ENCODE measurements around the gene APOB.

The APOB gene

GRCh38 chr2:21021430-21021829 is 22.4 kb downstream of the APOB start:
- no peak overlapping the region for H3K4me3 ChIP-seq (replicated peaks; ENCODE audit: low read depth, low read length)
- DNase-seq (ENCODE audit: low read depth) = no peak
- no peak for TF ChIP-seq CTCF (IDR thresholded peaks at IDR 0.05; ENCODE audit: low read length, missing control alignments)

GRCh38 chr2:21020668-21021288 is 23.1 kb downstream of the APOB start:
- no peak for TF ChIP-seq CTCF (IDR thresholded peaks at IDR 0.05; ENCODE audit: low read length, missing control alignments)
- DNase-seq (ENCODE audit: low read depth) = no peak
- no peak overlapping the region for H3K4me3 ChIP-seq (replicated peaks; ENCODE audit: low read depth, low read length)

- TF ChIP-seq CTCF (IDR thresholded peaks at IDR 0.05; ENCODE audit: low read length, missing control alignments) = no peak
- no peak for DNase-seq (ENCODE audit: low read depth)
Measured at GRCh38 chr2:21020031-21020667, 23.7 kb downstream of the APOB start.

GRCh38 chr2:21019678-21020021 is 24.2 kb downstream of the APOB start:
- DNase-seq (ENCODE audit: low read depth) = no peak
- TF ChIP-seq CTCF (IDR thresholded peaks at IDR 0.05; ENCODE audit: low read length, missing control alignments) = no peak
- H3K4me3 ChIP-seq (replicated peaks; ENCODE audit: low read depth, low read length) = no peak overlapping the region

More at GRCh38 chr2:21020031-21020667, 23.7 kb downstream of the APOB start:
- H3K4me3 ChIP-seq (replicated peaks; ENCODE audit: low read depth, low read length) = no peak overlapping the region

- TF ChIP-seq CTCF (IDR thresholded peaks at IDR 0.05; ENCODE audit: low read length, missing control alignments) = no peak
- H3K4me3 ChIP-seq (replicated peaks; ENCODE audit: low read depth, low read length) = no peak overlapping the region
- DNase-seq (ENCODE audit: low read depth) = no peak
Measured at GRCh38 chr2:21019000-21019677, 24.7 kb downstream of the APOB start.

- TF ChIP-seq CTCF (IDR thresholded peaks at IDR 0.05; ENCODE audit: low read length, missing control alignments) = no peak
- DNase-seq (ENCODE audit: low read depth) = no peak
- H3K4me3 ChIP-seq (replicated peaks; ENCODE audit: low read depth, low read length) = no peak overlapping the region
Measured at GRCh38 chr2:21018290-21018689, 25.6 kb downstream of the APOB start.

All from fibroblast of pulmonary artery (primary cell).